Stomach (tissue), 9 donors: ENCODE results near the gene PTGDS. TPM values are rescaled to one million over a fixed set of nuclear protein-coding genes. Genes with fewer than 3 reads are reported as not detected.

ENCODE experiments used
- DNase-seq, 2 donors: peaks; one replicate each; pipeline versions ENCODE4 v3.0.0 to v3.0.0-alpha.2; 2013 to 2019
- H3K27ac ChIP-seq, 5 donors: fragments of 200-600 bp in 4 of 5; sonication (generic) in 4 of 5; one replicate each; pipeline ENCODE4 v1.5.1; 2013 to 2019; ENCODE audit warnings: mild to moderate bottlenecking in 1 of 5, moderate library complexity in 1 of 5
- H3K27me3 ChIP-seq, 3 donors: fragments of 200-600 bp; sonication (generic); one replicate each; pipeline ENCODE4 v1.5.1; 2017 to 2019; ENCODE audit warnings: mixed run types in 1 of 3
- H3K36me3 ChIP-seq, 4 donors: fragments of 200-600 bp; sonication (generic); 1 replicate in 3 of 4; 2 replicates in 1 of 4; pipeline ENCODE4 v1.5.1; 2016 to 2019
- H3K4me1 ChIP-seq, 4 donors: fragments of 200-600 bp; sonication (generic); one replicate each; pipeline ENCODE4 v1.5.1; 2016 to 2019
- H3K4me3 ChIP-seq, 4 donors: fragments of 200-600 bp; sonication (generic) in 3 of 4; one replicate each; pipeline ENCODE4 v1.5.1; 2016 to 2019; ENCODE audit warnings: mild to moderate bottlenecking in 1 of 4
- H3K9me3 ChIP-seq, 4 donors: fragments of 200-600 bp; sonication (generic); one replicate each; pipeline ENCODE4 v1.5.1; 2016 to 2019
- EP300 ChIP-seq: sonication (generic); formaldehyde crosslinking; IDR thresholded peaks from one replicate; pipeline ENCODE4 v1.6.1; 2017; ENCODE audit warnings: antibody characterized with exemption
- POLR2A ChIP-seq, 4 donors: fragments of 450-650 bp; IDR thresholded peaks; one replicate each; pipeline ENCODE4 v1.6.1; 2016; ENCODE audit warnings: antibody characterized with exemption in 4 of 4, control low read depth in 2 of 4, mild to moderate bottlenecking in 1 of 4, moderate library complexity in 1 of 4
- POLR2AphosphoS5 ChIP-seq, 3 donors: sonication (generic); formaldehyde crosslinking; IDR thresholded peaks; one replicate each; pipeline ENCODE4 v1.6.1; 2016; ENCODE audit warnings: antibody characterized with exemption in 3 of 3
- WGBS, 5 donors: extraction: QIAGEN DNeasy Blood & Tissue Kit in 3 of 5; methylation state at CpG; one replicate each; pipeline versions ENCODE4 v1.1.5 to v1.1.7; 2013 to 2018; 5-methylcytosine and 5-hydroxymethylcytosine counted together
- intact Hi-C: fragments of 100-400 bp; cut with DNase I; formaldehyde crosslinking; loops from one replicate; pipeline ENCODE4 v1.15.1; 2023; ENCODE audit warnings: low total_unique reads
- polyA plus RNA-seq, 3 donors: library from polyadenylated mRNA; stranded (reverse); fragments of 200-250 nt; gene quantifications; one replicate each; pipeline ENCODE4 v1.2.3, GENCODE V29; 2013
- total RNA-seq, 5 donors: library from RNA; depleted of rRNA; stranded (reverse); fragments of >200 nt; gene quantifications; one replicate each; pipeline versions ENCODE4 v1.1.0 to v1.2.3, GENCODE V29; 2014 to 2016
- TF ChIP-seq, protein P1 (sequence below), 7 experiments: fragments of 450-650 bp in 4 of 7; fragments of 200-600 bp in 3 of 7; sonication (generic) in 3 of 7; IDR thresholded peaks; one replicate each; pipeline ENCODE4 v1.5.1; 2016 to 2019; ENCODE audit warnings: antibody characterized with exemption in 7 of 7, control low read depth in 2 of 7, mild to moderate bottlenecking in 1 of 7
- donor health status: healthy with polysubstance abuse.
- donor health status: Bipolar disorder and iron deficiency.
- donor health status: healthy.

PTGDS gene
- total and polyA plus RNA-seq, 8 donors: 2.3 to 64.4 (median 30.6) TPM

DNA sequence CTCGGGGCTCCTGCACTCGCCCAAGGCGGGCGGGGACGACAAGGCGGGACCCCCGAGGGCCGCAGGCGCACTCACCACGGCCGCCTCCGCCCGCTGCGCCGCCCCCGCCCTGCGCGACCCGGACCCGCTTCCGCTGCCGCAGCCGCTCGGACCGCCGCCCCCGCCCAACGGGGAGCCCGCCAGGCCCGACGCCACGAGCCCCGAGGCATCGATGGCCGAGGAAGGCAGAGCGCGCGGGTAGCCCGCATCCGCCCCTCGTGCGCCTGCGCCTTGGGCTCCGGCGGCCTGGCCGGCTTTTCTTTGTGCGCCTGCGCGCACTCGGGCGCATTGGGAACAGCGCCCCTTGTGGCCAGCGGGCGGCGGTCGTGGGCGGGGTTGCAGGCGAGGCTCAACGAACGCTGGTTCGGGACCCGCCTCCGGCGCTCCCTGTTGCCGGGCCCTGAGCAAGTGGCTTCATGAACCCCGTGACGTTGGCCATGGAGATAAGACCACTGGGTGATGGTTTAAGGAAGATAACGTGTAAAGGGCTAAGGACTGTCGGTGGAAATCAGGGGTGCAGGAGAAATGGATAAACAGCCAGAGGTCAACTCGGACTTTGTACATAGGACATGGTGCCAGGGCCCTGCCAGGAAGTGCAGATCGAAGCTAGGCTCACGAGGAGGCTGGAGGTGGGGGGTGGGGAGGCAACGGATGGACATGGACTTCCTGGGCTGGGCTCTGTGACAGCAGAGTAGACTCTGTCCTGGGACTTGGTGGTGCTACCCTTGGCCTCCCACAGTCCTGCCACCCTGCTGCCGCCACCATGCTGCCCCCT lies 32.6 kb upstream of the PTGDS start, which contains the start of the genes C8G and FBXW5:
Gene C8G (plus strand): TSS at position 725 of the 814 bp plus-strand sequence. CDS start 78 bp downstream, at position 803.
Gene FBXW5 (minus strand): TSS at position 220 of the 814 bp plus-strand sequence. CDS start 655 bp downstream, outside the sequence.
- H3K27ac ChIP-seq: peak within 1 kb of the TSS; percentile 80 to 96 (median 87)
- H3K4me3 ChIP-seq: peak within 1 kb of the TSS; percentile 84 to 99 (median 91)
- WGBS, 5 donors: 3 to 19% (median 5%) methylated on average over 15 to 72 of the region's 74 CpGs
- H3K36me3 ChIP-seq: peaks cover 33 to 35% (median 35%) of the 10 kb centered on the region in 4 donors
- peaks cover 35 to 58% (median 56%) of the 10 kb centered on the region in 4 donors for H3K4me1 ChIP-seq
- no peaks in the 10 kb centered on the region for H3K27me3 ChIP-seq
- TF ChIP-seq POLR2AphosphoS5 (IDR thresholded peaks at IDR 0.05): peak; percentile 68 to 87 (median 78)
- TF ChIP-seq EP300: no peak
- TF ChIP-seq, protein P1, sequence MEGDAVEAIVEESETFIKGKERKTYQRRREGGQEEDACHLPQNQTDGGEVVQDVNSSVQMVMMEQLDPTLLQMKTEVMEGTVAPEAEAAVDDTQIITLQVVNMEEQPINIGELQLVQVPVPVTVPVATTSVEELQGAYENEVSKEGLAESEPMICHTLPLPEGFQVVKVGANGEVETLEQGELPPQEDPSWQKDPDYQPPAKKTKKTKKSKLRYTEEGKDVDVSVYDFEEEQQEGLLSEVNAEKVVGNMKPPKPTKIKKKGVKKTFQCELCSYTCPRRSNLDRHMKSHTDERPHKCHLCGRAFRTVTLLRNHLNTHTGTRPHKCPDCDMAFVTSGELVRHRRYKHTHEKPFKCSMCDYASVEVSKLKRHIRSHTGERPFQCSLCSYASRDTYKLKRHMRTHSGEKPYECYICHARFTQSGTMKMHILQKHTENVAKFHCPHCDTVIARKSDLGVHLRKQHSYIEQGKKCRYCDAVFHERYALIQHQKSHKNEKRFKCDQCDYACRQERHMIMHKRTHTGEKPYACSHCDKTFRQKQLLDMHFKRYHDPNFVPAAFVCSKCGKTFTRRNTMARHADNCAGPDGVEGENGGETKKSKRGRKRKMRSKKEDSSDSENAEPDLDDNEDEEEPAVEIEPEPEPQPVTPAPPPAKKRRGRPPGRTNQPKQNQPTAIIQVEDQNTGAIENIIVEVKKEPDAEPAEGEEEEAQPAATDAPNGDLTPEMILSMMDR (IDR thresholded peaks at IDR 0.05): peak in 6 of 7 experiments; percentile 86 to 100 (median 96)
- intact Hi-C loops: loop anchor here (10.0 kb wide), 1 partner anchor 90 kb away; the partner anchor contains the start of gene MAMDC4
- no peaks in the 10 kb centered on the region for H3K9me3 ChIP-seq
- DNase-seq: peak; percentile 95 to 98

DNA sequence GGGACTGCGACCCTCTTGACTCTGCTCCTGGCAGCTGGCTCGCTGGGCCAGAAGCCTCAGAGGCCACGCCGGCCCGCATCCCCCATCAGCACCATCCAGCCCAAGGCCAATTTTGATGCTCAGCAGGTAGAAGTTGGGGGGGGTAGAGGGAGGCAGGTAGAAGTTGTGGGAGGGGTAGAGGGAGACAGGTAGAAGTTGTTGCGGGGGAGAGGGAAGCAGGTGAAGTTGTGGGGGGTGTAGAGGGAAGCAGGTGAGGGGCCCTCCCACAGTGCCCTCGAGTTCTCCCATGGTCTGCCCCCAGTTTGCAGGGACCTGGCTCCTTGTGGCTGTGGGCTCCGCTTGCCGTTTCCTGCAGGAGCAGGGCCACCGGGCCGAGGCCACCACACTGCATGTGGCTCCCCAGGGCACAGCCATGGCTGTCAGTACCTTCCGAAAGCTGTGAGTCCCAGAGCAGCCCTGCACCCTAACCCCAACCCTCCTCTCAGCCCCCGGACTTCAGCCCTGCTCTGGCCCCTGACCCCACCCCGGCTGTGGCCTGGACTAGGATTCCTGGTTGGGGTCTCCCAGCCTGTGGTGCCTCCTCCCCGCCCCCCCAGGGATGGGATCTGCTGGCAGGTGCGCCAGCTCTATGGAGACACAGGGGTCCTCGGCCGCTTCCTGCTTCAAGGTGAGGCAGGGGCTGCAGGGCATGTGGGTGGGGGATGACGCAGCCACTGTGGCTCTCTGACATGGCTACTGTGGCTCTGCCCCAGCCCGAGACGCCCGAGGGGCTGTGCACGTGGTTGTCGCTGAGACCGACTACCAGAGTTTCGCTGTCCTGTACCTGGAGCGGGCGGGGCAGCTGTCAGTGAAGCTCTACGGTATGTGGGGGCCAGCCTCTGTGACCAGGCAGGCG lies 31.7 kb upstream of the PTGDS start:
- 81 to 87% (median 83%) methylated on average over 14 to 30 of the region's 30 CpGs for WGBS, 5 donors

DNA sequence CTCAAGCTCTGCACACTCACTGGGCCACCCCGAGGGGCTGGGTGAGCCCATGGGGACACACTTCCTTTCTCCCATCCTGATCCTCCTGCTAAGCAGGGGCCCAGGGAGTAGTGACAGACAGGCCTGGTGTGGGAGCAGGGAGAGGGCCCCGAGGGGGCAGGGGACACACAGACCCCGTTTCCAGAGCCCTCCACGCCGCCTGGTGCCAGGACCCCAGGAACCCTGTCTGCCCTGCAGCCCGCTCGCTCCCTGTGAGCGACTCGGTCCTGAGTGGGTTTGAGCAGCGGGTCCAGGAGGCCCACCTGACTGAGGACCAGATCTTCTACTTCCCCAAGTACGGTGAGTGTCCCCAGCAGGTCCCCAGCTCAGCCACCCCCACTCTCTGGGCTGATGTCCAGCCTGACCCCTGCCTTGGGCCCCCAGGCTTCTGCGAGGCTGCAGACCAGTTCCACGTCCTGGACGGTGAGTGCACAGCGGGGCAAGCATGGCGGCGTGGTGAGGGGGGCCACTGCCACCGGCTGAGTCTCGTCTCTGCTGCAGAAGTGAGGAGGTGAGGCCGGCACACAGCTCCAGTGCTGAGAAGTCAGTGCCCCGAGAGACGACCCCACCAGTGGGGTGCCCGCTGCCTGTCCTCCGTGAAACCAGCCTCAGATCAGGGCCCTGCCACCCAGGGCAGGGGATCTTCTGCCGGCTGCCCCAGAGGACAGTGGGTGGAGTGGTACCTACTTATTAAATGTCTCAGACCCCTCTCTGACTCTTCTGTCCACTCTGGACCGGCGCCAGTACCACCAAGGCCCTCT lies 30.9 kb upstream of the PTGDS start:
- H3K36me3 ChIP-seq: peaks cover 16 to 18% (median 18%) of the 10 kb centered on the region in 4 donors
- H3K4me1 ChIP-seq: peaks cover 44 to 75% (median 68%) of the 10 kb centered on the region in 4 donors
- intact Hi-C loops: loop anchor here (10.0 kb wide), 1 partner anchor 92 kb away; the partner anchor contains the start of gene MAMDC4
- H3K4me3 ChIP-seq: no peak overlapping the region
- H3K9me3 ChIP-seq: no peaks in the 10 kb centered on the region
- H3K27me3 ChIP-seq: no peaks in the 10 kb centered on the region
- TF ChIP-seq, protein P1 (IDR thresholded peaks at IDR 0.05): no peak
- TF ChIP-seq POLR2A (IDR thresholded peaks at IDR 0.05) (no peak), POLR2AphosphoS5 (IDR thresholded peaks at IDR 0.05) (no peak), EP300 (no peak)
- peak in 1 of 2 donors; percentile 35 for DNase-seq
- peak overlapping the region in 1 of 5 donors; percentile 42 for H3K27ac ChIP-seq
- WGBS, 5 donors: 69 to 81% (median 73%) methylated on average over 19 to 27 of the region's 27 CpGs

More for the DNA sequence above, 31.7 kb upstream of the PTGDS start:
- peaks cover 39 to 66% (median 63%) of the 10 kb centered on the region in 4 donors for H3K4me1 ChIP-seq
- no peak overlapping the region for H3K27ac ChIP-seq
- H3K9me3 ChIP-seq: no peaks in the 10 kb centered on the region
- peak overlapping the region in 1 of 4 donors; percentile 99 for H3K4me3 ChIP-seq
- peaks cover 24 to 27% (median 27%) of the 10 kb centered on the region in 4 donors for H3K36me3 ChIP-seq
- H3K27me3 ChIP-seq: no peaks in the 10 kb centered on the region
- intact Hi-C loops: loop anchor here (10.0 kb wide), 1 partner anchor 91 kb away; the partner anchor contains the start of gene MAMDC4
- peak in 1 of 2 donors; percentile 35 for DNase-seq
- TF ChIP-seq POLR2A (IDR thresholded peaks at IDR 0.05): no peak
- no peak for TF ChIP-seq EP300
- no peak for TF ChIP-seq POLR2AphosphoS5 (IDR thresholded peaks at IDR 0.05)
- TF ChIP-seq, protein P1 (IDR thresholded peaks at IDR 0.05): no peak
